BLaER1 treated with 17β-estradiol and CSF1 and Interleukin-3, amounts not matched to agents 10 nM and 100 nM (cell line): ENCODE measurements around the gene KMT2E.

Source experiments
- H3K27ac ChIP-seq, 11 experiments: shearing (Covaris generic); formaldehyde crosslinking; 2 replicates each; pipeline ENCODE4 v1.8.1; 2022
- H3K27me3 ChIP-seq, 11 experiments: shearing (Covaris generic); formaldehyde crosslinking; 2 replicates each; pipeline ENCODE4 v1.8.1; 2022
- H3K36me3 ChIP-seq, 11 experiments: shearing (Covaris generic); formaldehyde crosslinking; 2 replicates each; pipeline ENCODE4 v1.8.1; 2022
- H3K4me1 ChIP-seq, 10 experiments: shearing (Covaris generic); formaldehyde crosslinking; 2 replicates each; pipeline ENCODE4 v1.8.1; 2022
- H3K4me2 ChIP-seq, 11 experiments: shearing (Covaris generic); formaldehyde crosslinking; 2 replicates each; pipeline ENCODE4 v1.8.1; 2022
- H3K4me3 ChIP-seq, 10 experiments: shearing (Covaris generic); formaldehyde crosslinking; 2 replicates each; pipeline ENCODE4 v1.8.1; 2022
- H3K9ac ChIP-seq, 11 experiments: shearing (Covaris generic); formaldehyde crosslinking; 2 replicates each; pipeline ENCODE4 v1.8.1; 2022
- H3K9me3 ChIP-seq, 11 experiments: shearing (Covaris generic); formaldehyde crosslinking; replicated peaks in 1 of 11; 2 replicates each; pipeline ENCODE4 v1.8.1; 2022
- H4K20me1 ChIP-seq, 11 experiments: shearing (Covaris generic); formaldehyde crosslinking; 2 replicates each; pipeline ENCODE4 v1.8.1; 2022
- Cebpa-rat ChIP-seq, 11 experiments: shearing (Covaris generic); IDR thresholded peaks; 2 replicates each; pipeline ENCODE4 v1.8.1; 2022

Gene KMT2E

DNA sequence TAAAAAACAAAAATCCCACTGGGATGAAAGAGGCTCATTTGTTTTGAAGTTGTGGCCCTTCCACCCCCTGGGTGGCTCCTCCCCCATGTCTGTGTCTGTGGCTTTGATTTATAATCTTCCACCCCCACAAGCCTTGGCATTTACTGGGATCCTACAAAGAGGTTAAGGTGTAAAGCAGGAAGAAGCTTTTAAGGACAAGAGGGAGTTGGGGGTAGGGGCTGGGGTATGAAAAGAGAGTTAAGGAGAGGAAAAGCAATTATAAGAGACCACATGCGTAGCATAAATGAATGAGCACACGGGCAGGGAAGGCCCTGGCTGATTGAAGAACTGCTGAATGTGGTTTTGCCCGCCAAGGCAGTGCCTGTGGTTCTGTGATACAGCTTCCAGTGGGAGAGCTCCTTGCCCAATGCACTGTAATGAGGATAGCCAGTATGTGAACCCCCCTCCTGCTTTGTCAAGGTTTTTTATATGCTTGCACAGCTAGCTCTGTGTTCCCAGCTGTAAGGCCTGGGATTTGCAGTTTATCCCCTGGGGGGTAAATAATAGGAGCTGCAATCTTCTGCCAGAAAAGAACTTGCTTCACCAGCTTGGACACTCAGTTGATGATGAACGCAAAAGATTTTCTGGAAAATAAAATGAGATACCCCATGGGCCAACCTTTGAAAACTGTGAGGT lies 34.7 kb upstream of the KMT2E start:
- Histone ChIP-seq H3K27me3 (no peaks in the 10 kb centered on the region), H3K36me3 (peaks cover 5 to 48% (median 31%) of the 10 kb centered on the region in 11 experiments; a peak in 18 of 22 replicates), H4K20me1 (peaks cover 0 to 29% (median 6%) of the 10 kb centered on the region in 11 experiments; a peak in 7 of 22 replicates), H3K4me1 (peaks cover 81 to 95% (median 90%) of the 10 kb centered on the region in 10 experiments), H3K4me3 (no peak overlapping the region), H3K27ac (peak overlapping the region; percentile 37 to 89 (median 58); a peak in 20 of 22 replicates), H3K9me3 (no peaks in the 10 kb centered on the region), H3K9ac (peak overlapping the region; percentile 29 to 57 (median 43); a peak in 18 of 22 replicates), H3K4me2 (peak overlapping the region in 10 of 11 experiments; percentile 60 to 97 (median 70))
- TF ChIP-seq Cebpa-rat (IDR thresholded peaks at IDR 0.05), result no peak

DNA sequence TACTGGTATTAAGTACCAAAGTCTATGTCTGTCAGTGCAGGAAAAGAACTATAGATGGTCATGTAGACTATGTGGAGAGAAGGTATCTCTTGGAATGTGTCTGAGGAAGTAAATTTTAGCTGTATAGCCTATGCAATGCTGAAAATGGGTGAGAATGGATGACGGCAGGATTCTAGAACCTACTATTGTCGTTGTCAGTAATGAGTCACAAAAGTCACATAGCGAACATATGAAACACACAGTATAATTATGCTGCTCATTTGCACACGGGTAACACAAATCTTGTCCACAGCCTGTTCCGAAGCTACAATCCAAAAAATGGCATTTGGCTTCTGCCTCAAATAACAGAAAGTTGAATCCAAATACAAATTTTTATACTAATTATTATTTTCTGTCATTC lies 33.6 kb upstream of the KMT2E start:
- H3K27me3 ChIP-seq, result no peaks in the 10 kb centered on the region
- no peak overlapping the region for H3K4me3 ChIP-seq
- no peak for TF ChIP-seq Cebpa-rat (IDR thresholded peaks at IDR 0.05)
- H4K20me1 ChIP-seq, result peaks cover 0 to 33% (median 6%) of the 10 kb centered on the region in 11 experiments; a peak in 8 of 22 replicates
- peaks cover 4 to 43% (median 28%) of the 10 kb centered on the region in 11 experiments; a peak in 18 of 22 replicates for H3K36me3 ChIP-seq
- H3K4me1 ChIP-seq, result peaks cover 79 to 95% (median 90%) of the 10 kb centered on the region in 10 experiments
- no peaks in the 10 kb centered on the region for H3K9me3 ChIP-seq
- H3K27ac ChIP-seq, result peak overlapping the region in 9 of 11 experiments; percentile 46 to 98 (median 62); a peak in 11 of 22 replicates
- H3K9ac ChIP-seq, result peak overlapping the region in 5 of 11 experiments; percentile 23 to 57 (median 40); a peak in 3 of 22 replicates
- H3K4me2 ChIP-seq, result peak overlapping the region in 9 of 11 experiments; percentile 60 to 97 (median 72); a peak in 17 of 22 replicates

DNA sequence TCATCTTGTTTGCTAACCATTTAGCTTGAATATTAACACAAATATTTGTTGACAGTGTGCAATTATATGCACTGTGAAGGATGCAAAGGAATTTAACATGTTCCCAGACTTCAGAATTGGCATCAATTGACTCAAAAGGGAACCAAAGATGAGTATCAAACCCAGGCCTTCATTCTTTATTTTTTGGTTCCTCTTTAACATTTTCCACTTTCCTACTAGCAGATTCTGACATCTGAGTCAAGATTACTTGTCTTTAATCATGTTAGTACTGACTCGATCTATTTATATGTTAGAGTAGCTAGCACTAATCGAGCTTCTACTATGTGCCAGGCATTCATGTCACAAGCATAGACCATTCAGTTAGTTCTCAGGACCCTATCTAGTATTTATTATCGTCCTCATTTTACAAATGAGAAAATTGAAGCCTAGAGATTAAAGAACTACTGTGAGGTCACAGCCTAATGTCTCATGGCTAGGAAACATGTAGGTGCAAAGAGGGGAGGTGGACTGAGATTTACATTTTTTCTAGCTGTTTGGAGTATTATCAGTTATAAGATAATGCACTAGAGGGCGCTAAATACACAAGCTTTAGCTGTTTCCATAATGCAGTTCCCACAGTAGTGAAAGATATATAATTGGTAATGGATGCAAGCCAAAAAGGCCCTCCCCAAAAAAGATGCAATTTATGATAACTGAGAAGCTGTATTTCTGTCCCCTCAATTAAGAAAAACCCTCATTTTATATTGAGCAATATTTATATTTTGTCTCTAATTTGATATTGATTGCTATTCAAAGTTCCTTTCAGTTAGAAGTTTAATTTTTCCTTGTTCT lies 32.9 kb upstream of the KMT2E start:
- Histone ChIP-seq H4K20me1 (peaks cover 0 to 33% (median 6%) of the 10 kb centered on the region in 11 experiments; a peak in 9 of 22 replicates), H3K9me3 (no peaks in the 10 kb centered on the region), H3K36me3 (peaks cover 3 to 43% (median 32%) of the 10 kb centered on the region in 11 experiments; a peak in 19 of 22 replicates), H3K9ac (peak overlapping the region in 5 of 11 experiments; percentile 5 to 66 (median 40); a peak in 8 of 22 replicates), H3K4me2 (peak overlapping the region in 9 of 11 experiments; percentile 19 to 97 (median 80); a peak in 19 of 22 replicates), H3K4me1 (peaks cover 73 to 95% (median 91%) of the 10 kb centered on the region in 10 experiments), H3K27ac (peak overlapping the region in 9 of 11 experiments; percentile 26 to 98 (median 65); a peak in 14 of 22 replicates), H3K27me3 (no peaks in the 10 kb centered on the region), H3K4me3 (no peak overlapping the region)
- no peak for TF ChIP-seq Cebpa-rat (IDR thresholded peaks at IDR 0.05)

DNA sequence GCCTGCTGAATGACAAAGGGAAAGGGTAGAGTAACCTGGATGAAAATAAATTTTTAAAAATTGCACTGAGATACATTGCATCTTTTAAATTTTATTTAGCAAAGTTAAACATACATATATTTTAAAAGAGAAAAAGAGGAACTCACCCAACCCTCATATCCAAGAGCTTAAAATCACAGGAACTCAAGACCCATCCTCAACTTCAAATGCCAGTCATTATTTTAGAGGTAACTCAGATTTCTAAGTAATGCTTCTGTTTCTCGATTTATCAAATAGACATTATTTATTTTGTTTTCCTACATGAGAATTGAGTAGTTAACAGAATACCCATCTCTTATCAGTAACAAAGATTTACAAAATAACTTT lies 32.4 kb upstream of the KMT2E start:
- peak overlapping the region in 8 of 11 experiments; percentile 19 to 97 (median 82); a peak in 16 of 22 replicates for H3K4me2 ChIP-seq
- peaks cover 0 to 32% (median 9%) of the 10 kb centered on the region in 11 experiments; a peak in 11 of 22 replicates for H4K20me1 ChIP-seq
- no peak overlapping the region for H3K4me3 ChIP-seq
- H3K27me3 ChIP-seq, result no peaks in the 10 kb centered on the region
- no peaks in the 10 kb centered on the region for H3K9me3 ChIP-seq
- no peak overlapping the region; a peak in 1 of 22 replicates for H3K9ac ChIP-seq
- peak overlapping the region in 4 of 11 experiments; percentile 16 to 98 (median 93); a peak in 2 of 22 replicates for H3K27ac ChIP-seq
- peaks cover 67 to 95% (median 91%) of the 10 kb centered on the region in 10 experiments for H3K4me1 ChIP-seq
- TF ChIP-seq Cebpa-rat (IDR thresholded peaks at IDR 0.05), result no peak
- H3K36me3 ChIP-seq, result peaks cover 8 to 43% (median 33%) of the 10 kb centered on the region in 11 experiments; a peak in 19 of 22 replicates

DNA sequence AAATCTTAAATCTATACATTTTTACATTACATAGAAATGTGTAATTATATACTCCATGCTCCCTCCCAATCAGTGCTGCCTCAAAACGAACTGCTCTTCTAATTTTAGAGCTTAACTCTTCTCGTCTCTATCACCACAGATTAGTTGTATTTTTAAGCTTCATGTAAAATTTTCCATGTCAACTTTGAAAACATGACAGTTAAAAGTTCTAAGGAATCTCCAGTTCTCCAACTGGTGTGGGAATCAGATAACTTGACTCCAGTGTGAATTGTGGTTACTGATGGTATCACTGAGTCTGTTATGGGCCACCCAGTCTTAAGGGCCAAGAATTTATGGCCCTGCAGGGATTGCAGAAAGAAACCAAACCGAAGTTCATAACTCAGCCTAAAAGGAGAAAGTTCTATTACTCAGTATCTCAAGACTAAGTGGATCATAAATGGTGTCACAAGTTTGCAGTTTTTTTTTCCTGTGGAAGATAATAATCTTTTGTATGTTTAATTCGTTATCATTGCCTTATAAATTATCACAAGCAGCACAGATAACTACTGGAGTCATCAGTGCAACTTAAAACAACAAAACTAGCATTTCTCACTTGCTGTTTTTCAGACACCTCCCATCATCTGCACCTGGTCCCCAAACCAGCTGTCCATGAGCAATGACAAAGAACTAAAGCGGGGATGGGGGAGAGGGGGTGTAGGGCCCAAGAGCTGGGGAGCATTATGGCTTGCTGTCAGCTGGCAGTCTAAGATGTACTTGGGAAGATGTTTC lies 31.5 kb upstream of the KMT2E start:
- Histone ChIP-seq H3K9ac (peak overlapping the region; percentile 88 to 97 (median 95)), H3K27ac (peak overlapping the region; percentile 89 to 99 (median 97)), H3K4me3 (peak overlapping the region; percentile 58 to 73 (median 66)), H3K4me1 (peaks cover 59 to 95% (median 87%) of the 10 kb centered on the region in 10 experiments), H3K36me3 (peaks cover 13 to 45% (median 37%) of the 10 kb centered on the region in 11 experiments; a peak in 20 of 22 replicates), H3K4me2 (peak overlapping the region in 10 of 11 experiments; percentile 66 to 97 (median 94)), H3K27me3 (no peaks in the 10 kb centered on the region), H4K20me1 (peaks cover 0 to 35% (median 9%) of the 10 kb centered on the region in 11 experiments; a peak in 11 of 22 replicates), H3K9me3 (no peaks in the 10 kb centered on the region)
- TF ChIP-seq Cebpa-rat (IDR thresholded peaks at IDR 0.05), result no peak

DNA sequence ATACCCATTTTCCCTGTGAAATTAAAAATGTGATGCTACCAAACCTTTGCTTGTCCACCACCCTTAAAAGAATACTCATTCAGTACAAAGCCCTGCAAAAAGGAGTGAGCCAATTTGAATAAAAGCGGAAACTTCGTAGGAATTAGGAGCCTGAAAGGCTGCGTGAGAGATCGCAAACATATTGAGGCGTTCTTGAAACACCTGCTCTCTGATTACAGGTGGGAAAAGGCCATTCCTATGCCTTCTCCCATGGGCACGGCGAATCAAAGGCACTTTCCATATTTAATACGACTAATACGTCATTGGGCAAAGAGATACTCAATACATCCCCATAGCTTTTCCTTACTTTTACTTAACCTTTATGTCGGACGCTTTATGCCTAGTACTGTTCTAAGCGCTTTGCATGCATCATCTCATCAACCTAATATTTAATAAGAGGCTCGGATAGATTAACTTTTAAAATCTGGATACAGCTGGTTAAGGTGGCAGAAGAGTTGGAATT lies 30.9 kb upstream of the KMT2E start:
- Histone ChIP-seq H3K36me3 (peaks cover 14 to 44% (median 33%) of the 10 kb centered on the region in 11 experiments; a peak in 20 of 22 replicates), H4K20me1 (peaks cover 0 to 33% (median 9%) of the 10 kb centered on the region in 11 experiments; a peak in 11 of 22 replicates), H3K27ac (peak overlapping the region; percentile 89 to 99 (median 97)), H3K9me3 (no peaks in the 10 kb centered on the region), H3K4me2 (peak overlapping the region in 10 of 11 experiments; percentile 66 to 97 (median 94)), H3K27me3 (no peaks in the 10 kb centered on the region), H3K4me1 (peaks cover 52 to 95% (median 81%) of the 10 kb centered on the region in 10 experiments), H3K4me3 (peak overlapping the region; percentile 58 to 73 (median 66)), H3K9ac (peak overlapping the region; percentile 88 to 97 (median 95))
- TF ChIP-seq Cebpa-rat (IDR thresholded peaks at IDR 0.05), result no peak

DNA sequence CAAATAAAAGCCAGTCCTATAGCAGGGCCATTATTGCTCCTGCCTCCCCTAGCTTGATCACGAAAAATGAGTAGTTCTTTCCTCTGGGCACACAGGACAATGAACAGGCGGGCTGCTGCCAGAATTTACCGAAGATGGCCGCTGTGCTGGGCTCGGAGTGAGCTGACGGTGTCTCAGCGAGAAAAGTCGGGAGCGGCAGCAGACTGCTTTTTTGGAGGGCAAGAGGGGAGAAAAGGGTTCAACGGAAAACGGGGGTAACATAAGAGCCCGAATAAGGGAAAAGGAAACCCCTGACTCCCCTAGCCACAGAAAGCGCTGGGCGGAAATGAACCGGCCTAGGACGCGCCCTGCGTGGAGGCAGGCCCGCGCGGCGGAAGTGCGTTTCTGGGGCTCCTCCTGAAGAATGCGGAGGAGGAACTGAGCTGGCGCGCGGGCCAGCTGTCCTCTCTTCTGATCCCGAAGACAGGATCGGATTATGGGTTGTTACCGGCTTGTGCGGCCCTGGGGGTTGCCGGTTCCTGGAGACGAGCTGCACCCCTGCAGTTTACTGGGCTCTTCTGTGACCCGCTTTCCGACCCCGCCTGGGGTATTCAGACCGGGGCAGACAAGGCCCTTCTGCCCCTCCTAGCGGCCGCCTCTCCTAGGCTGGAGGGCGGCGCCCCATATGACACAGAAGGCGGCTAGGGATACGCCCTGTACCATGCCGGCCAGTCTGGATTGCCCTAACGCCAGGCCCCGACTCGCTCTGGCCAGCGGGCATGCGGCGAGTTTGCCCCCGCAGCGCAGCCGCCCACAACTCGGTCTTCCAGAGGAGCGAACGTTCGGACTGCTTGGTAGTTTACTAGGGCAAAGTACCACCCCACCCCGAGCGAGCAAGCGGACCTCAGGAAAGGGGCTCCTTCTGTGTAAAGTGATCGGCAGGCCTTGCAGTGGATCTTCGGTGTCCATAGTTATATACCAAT lies 30.1 kb upstream of the KMT2E start:
- H4K20me1 ChIP-seq, result peaks cover 0 to 28% (median 11%) of the 10 kb centered on the region in 11 experiments; a peak in 12 of 22 replicates
- no peaks in the 10 kb centered on the region for H3K27me3 ChIP-seq
- peak overlapping the region; percentile 88 to 97 (median 95) for H3K9ac ChIP-seq
- H3K36me3 ChIP-seq, result peaks cover 14 to 43% (median 28%) of the 10 kb centered on the region in 11 experiments; a peak in 21 of 22 replicates
- H3K4me1 ChIP-seq, result peaks cover 45 to 89% (median 74%) of the 10 kb centered on the region in 10 experiments
- H3K9me3 ChIP-seq, result no peaks in the 10 kb centered on the region
- peak overlapping the region; percentile 58 to 73 (median 66) for H3K4me3 ChIP-seq
- peak overlapping the region in 10 of 11 experiments; percentile 66 to 97 (median 94) for H3K4me2 ChIP-seq
- H3K27ac ChIP-seq, result peak overlapping the region; percentile 89 to 99 (median 97)
- no peak for TF ChIP-seq Cebpa-rat (IDR thresholded peaks at IDR 0.05)
